Inferior parietal cortex (tissue), 1 donor: ENCODE results near the gene PCGF2.
A peak's percentile ranks its signal among the peaks of the same experiment; 100 is the strongest.
"Not testable (repeated sequence)": the region's sequence is repeated elsewhere in the genome, so short reads cannot be mapped to it uniquely, and the experiment has no call there.

Source experiments
- DNase-seq: peaks from one replicate; pipeline ENCODE4 v3.0.0-alpha.2; 2016; ENCODE audit errors: extremely low spot score

The PCGF2 gene

GRCh38 chr17:38735161-38735997 lies 12.8 kb downstream of the PCGF2 start:
- peak; percentile 67 for DNase-seq

- no peak for DNase-seq
Measured at GRCh38 chr17:38733982-38734973, 13.9 kb downstream of the PCGF2 start.

- DNase-seq, result no peak
Measured at GRCh38 chr17:38733282-38733981, 14.7 kb downstream of the PCGF2 start.

GRCh38 chr17:38732376-38733281 lies 15.5 kb downstream of the PCGF2 start:
- DNase-seq, result no peak

GRCh38 chr17:38731526-38732294 lies 16.4 kb downstream of the PCGF2 start:
- DNase-seq, result no peak

GRCh38 chr17:38730526-38731379 lies 17.4 kb downstream of the PCGF2 start:
- no peak for DNase-seq

GRCh38 chr17:38729886-38730525 lies 18.1 kb downstream of the PCGF2 start, which contains the start of gene CISD3:
Gene CISD3, plus strand, starts transcription at chr17:38730341. Its CDS starts 18 bp downstream, at chr17:38730359.
- DNase-seq, result no peak

GRCh38 chr17:38729368-38729885 lies 18.7 kb downstream of the PCGF2 start:
- DNase-seq, result no peak

GRCh38 chr17:38728290-38728831 lies 19.8 kb downstream of the PCGF2 start:
- DNase-seq, result no peak

- DNase-seq, result no peak
Measured at GRCh38 chr17:38727736-38728135, 20.4 kb downstream of the PCGF2 start.

GRCh38 chr17:38726145-38726544 lies 22.0 kb downstream of the PCGF2 start:
- not testable (repeated sequence) for DNase-seq

- no peak for DNase-seq
Measured at GRCh38 chr17:38725066-38725465, 23.1 kb downstream of the PCGF2 start.

- no peak for DNase-seq
Measured at GRCh38 chr17:38724337-38724988, 23.7 kb downstream of the PCGF2 start.

- no peak for DNase-seq
Measured at GRCh38 chr17:38721802-38722201, 26.3 kb downstream of the PCGF2 start.

- no peak for DNase-seq
Measured at GRCh38 chr17:38720941-38721340, 27.2 kb downstream of the PCGF2 start.

- DNase-seq, result no peak
Measured at GRCh38 chr17:38719943-38720641, 28.0 kb downstream of the PCGF2 start.
